NCI-H1930 (cell line): ENCODE results near the gene PAPOLB.

Source experiments
- DNase-seq, 2 experiments: peaks; one replicate each; lab custom pipeline; 2025; lab: John Stamatoyannopoulos, UW

PAPOLB gene

DNA sequence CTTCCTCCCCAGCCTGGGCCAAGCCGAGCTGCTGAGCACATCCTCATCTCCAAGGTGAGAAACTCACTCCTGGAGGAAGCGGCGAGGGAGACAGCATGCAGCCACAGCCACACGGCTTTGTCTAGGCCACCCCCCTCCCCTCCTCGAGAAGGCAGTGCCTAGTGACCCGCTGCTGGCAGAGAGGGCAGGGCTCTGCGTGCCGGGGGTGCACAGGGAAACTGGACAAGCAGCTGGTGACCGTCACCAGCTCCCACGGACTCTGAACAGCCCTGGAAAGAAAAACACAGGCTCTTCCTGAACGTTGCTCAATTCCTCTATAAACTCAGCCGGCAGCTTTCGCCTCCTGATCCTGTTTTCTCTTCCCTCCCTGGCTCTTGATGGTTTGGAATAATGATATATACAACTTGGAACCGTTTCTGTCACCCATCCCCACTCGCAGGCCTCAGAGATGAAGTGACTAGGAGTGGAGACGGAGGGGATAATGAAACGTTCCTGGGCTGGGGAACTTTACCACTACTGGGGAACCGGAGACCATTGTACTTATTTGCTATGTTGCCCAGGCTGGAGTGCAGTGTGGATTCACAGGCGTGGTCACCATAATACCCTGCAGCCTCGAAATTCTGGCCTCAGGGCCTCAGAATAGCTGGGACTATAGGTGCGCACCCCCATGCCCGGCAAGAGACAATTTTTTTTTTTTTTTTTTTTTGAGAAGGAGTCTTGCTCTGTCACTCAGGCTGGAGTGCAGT lies 19.3 kb downstream of the PAPOLB start:
- no peak for DNase-seq

DNA sequence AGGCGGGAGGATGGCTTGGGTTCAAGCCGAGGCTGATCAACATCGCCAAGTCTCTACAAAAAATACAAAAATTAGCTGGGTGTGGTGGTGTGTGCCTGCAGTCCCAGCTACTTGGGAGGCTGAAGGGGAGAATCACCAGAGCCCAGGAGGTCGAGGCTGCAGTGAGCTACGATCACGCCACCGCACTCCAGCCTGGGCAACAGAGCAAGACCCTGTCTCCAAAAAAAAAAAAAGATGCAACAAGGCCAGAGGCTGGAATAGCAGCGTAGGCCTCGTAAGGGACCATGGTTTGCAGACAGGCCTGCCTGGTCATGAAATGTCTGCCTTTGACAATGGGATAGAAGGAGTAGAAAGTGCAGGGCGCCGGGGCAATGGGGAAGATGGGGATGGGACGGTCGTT lies 20.0 kb downstream of the PAPOLB start:
- no peak for DNase-seq

DNA sequence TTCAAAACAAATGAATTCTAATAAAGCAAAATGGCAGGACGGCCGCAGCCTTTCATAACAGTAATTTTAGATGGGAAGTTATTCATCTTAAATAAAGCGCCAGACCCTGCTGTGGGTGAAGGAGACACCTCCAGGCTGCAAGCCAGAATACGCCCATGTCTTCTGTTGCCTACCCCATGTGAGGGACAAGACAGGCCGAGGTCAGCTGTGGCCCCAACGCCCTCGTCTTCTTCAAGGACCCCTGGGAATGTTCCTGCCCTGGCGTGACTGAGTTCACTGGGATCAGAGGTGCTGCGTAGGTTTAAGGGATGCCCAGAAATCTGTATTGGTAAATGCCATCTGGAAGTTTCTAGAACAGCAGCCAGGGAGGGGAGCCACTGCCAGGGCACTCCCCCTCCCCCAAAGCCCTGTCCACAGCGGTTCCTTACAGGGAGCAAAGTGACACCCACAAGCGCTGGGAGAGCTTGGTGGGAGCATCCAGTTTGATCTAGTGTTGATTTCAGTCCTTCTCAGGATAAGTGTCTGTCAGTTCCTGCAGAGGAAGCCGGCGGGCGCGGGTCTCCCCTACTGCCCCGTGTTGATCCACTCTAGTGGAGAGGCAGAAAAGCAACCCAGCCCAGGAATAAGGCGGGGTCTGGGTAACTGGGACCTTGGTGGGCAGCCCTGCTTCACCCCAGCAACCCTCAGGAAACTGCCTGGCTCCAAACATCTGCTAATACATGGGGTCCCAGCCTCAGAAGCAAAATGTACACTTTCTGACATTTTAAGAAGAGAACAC lies 20.6 kb downstream of the PAPOLB start:
- DNase-seq = no peak

DNA sequence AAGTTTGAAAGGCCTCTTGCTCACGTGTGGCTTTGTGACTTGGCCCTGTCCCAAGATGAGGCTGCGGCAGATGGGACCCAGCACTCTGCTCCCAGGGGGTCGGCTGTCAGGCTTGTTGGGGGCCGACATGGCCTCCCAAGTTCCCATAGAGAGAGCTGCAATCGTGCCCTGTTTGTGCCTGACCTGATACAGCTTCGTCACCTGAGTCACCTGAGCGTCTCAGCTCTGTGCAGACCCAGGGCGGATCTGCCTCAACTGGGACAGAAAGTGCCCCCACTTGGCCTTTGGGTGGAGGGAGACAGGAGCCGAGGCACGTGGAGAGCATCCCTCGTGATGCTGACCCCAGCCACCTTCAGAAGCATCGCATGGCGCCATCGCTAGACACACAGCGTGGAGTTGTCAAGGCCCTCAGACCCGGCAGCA lies 21.7 kb downstream of the PAPOLB start:
- DNase-seq = no peak

DNA sequence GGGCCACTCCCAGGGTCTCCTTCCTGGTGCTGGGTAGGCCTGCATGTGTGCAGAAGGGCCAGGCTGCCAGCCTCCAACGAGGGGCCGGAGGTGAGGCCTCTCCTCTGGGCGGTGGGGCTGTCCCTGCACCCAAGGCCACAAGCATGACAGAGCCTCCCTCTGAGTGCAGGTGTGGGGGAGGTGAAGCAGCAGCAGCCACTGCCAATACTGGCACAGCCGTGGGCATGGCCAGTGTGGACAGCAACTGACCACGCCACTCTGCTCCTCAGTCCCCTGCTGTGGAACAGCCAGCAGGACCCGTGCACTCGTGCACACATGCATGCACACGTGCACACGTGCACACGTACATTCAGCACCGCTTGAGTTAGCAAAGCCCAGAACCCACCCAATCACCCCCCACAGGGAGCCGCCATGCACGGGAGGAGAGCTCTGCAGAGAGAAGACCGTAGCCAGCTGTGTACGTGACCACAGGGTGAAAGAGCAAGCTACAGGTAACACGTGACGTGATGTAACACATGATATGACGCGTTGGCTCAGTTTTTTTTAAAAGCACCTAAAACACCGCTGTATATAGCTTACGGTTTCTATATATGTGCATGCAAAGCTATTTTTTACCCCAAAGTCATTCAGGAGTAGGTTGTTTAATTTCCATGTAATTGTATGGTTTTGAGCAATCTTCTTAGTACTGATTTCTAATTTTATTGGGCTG lies 23.1 kb downstream of the PAPOLB start:
- no peak for DNase-seq

DNA sequence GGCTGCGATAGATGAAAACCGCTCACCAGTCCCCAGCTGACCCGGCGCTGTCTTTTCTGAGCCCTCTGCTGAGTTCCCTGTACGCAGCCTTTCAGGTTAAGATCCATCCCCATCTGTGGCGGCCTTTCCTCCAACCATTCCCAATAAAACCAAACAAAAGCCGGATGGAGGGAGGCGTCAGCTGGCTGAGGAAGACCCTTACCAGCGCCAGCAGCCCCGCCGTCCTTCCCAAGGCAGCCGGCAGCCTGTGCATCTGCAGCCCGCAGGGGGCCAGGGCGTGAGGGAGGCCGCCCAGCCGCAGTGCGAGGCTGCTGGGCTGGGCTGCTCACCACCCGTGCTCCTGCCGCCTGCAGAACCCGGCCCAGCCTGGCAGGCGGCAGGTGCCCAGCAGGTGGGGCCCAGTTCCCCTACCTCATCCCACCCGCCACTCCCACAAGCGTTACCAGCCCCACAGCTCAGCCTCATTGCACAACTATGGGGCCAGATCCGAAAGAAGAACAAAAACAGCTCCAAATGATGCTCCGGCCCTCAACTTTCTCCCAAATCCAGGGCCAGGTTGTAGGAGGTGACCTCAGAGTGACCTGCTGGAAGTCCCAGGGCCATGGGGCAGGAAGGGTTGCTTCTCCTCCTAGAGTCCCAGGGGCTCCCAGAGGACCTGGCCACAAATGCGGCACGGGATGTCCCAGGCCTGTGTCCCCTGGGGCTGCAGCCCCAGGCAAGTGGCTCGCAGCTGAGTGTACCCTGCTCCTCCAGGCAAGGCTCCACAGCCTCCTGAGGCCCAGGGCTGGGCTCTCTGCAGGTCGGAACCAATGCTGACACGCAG lies 23.8 kb downstream of the PAPOLB start:
- DNase-seq = no peak

DNA sequence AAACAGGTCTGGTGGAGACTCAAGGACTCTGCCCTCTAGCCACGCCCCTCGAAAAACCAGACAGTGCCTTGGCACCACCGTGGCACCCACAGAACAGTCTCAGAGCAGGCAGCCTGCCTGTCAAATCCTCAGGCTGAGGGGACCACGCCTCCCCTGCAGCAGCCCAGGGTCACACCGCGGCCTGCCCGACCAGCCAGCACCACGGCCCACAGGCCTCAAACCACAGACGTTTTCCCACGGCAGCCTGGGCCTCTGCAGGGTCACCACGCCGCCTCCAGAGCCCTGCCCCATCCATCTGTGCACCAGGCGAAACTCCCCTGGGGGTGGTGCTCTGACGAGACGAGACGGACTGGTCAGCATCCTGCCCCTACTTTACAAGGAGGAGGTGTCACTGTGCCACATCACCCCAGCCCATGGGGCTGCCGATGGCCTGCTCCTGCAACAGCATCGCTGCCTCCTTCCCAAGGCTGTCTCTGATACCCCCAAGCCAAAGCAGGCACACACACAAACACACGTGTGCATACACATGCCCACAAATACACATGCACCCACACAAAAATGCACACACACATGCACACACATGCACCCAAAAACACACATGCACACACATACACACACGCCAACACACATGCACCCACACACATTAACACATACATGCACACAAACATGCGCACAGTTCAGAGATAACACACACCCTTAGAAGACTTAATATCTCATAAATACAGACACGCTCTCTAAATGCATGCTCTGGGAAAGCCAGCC lies 24.6 kb downstream of the PAPOLB start:
- DNase-seq = no peak

DNA sequence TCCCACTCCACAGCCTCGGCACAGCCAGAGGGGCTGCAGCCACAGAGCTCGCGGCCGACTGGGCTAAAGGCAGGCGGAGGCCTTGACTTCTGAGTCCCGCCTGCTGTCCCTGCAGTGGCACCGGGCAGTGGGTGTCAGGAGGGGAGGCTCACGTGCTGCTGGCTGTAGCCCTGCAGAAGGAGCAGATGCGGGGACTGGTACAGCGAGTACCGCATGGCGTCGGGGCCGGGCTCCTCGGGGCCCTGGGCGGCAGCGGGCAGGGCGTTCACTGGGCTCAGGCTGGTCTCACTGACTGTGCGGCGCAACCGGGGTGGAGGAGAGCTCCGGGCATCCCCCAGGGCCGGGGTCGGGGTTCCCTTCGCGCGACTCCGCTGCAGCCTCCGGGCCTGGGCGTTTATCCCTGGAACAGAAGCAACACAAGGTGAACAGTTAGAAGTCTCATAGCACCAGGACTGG lies 25.6 kb downstream of the PAPOLB start:
- no peak for DNase-seq

DNA sequence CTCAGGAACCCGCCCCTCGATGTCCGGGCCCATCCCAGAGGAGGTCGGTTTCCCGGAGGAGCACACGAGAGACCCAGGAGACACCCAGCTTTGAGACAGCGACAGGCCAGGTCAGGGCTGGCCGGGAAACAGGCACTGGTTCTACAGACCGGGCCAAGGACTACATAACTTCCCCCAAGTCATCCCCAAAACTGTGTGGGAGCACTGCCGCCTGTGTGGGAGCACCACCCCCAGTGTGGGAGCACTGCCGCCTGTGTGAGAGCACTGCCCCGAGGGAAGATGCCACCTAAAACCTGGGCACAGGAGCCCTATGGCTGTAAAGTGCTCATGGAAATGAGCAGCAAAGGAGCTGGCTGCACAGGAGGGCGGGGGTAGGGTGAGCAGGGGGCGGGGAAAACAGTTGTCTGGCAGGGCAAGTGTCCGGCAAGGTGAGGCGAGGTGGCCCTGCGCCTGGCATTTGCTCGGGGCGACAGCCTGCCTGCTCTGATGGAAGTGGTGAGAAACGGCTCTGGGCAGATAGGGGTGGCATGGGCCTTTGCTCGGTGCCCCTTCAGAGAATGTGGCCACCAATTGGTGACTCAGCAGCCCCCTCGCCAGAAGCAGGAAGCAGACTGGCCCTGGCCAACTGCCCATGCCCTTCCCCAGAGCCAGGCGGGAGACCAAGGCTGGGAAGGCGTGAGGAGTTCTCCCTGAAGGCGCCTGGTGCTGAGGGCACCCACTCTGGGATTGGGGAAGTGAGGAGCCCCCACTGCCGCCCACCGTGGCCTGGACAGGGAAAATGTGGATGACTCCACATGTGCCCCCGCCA lies 26.2 kb downstream of the PAPOLB start:
- DNase-seq = no peak

DNA sequence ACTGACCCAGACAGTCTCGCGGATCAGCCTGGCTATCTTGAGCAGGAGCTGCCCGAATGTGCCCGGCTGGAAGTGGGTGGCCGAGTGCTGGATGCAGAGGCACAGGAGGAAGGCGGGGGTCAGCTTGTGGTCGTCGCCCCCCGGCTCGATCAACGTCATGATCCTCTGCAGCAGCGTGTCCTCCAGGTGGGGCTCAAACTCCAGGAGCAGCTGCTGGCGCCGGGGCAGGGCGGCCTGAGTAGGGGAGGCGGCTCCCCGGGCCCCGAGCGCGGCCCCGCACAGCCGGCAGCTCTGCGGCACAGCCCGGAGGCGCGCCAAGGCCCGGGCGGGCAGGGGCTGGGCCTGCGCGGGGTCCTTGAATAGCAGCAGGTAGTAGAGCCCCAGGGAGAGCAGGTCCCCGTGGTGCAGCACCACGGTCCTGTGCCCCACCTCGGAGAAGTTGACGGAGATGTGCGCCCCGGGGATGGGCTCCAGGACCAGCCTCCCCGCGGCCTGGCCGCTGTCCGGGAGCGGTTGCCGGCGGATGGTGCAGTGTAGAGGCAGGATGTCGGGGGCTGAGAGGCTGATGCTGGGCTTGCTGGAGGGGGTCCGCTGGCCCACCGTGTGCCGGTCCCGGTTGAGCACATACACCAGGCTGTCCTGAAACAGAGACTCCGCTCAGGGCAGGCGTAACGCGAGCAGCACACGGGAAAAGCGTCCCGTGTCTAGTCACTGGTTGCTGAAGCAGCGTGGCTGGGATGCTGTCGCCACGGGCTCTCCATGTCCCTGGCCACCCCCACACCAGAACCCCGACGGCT lies 27.0 kb downstream of the PAPOLB start:
- DNase-seq = no peak

DNA sequence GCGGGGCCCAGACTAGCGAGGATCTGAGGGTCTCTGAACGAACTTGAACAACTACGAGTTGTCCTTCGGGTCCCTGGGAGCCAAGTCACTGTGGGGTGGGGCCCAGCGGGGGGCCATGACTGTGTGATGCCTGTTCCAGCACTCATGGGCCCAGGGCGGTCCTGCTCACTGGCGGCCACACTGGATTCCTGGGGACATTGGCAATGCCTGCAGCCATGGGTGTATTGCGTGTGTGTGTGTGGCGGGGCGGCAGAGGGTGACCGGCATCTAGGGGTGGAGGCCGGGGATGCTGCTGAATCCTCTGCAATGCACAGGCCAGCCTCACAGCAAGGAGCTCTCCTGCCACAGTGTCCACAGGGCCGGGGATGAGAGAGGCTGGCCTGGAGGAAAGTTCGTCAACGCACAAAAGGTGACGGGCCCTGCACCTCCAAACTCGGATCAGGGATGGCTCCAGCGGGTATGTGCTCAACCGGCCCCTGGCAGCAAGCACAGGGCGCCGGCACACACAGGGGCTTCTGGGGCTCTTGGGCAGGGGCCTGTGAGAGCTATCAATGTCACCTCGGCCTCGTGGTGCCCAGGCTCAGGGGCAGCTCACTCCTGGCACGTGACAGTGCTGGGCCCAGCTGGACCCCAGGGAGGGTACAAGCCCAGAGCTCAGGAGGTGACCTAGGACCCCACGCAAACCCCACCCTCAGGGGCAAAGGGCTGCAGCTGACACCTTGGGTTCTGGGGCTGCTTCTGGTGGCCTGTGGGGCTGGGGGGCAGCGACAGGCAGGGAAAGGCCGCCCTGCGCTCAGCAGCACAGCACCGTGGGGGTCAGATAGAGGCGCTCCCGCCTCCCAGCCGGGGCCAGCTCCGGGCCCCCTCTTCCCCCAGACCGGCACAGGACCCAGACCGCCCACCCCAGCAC lies 27.9 kb downstream of the PAPOLB start:
- DNase-seq = no peak

DNA sequence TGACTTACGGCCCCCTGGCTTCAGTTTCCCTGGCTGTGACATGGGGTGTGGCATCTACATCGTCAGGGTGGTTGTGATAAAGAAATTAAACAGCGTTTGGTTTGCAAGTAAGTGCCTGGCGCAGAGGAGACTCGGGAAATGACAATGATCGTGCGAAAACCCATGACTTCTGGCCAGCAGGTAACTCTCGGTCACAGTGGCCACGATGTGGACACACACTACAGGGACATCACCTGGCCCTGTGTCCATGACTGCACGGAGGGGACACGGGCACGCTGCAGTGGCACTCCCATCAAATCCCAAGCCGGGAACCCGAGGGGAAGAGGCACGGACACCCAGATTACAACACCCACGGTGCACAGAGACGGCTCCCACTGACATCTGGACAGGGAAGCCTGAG lies 28.7 kb downstream of the PAPOLB start:
- no peak for DNase-seq

DNA sequence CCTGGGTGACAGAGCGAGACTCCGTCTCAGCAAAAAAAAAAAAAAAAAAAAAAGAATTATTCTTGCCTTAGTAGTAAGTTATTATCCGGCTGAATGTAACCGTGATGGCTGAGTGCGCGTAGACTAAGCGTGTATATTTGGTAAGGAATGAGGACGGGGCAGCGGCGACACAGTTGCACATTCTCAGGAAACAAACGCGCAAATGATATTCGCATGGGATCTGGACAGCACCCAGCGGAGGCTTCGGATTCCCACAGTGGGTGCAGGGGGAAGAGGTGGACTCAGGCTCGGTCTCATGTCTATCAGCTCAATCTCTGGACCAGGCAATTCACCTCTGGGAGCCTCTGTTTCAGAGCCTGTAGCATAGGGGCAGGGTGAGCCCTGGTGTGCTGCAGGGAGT lies 29.1 kb downstream of the PAPOLB start:
- DNase-seq = no peak

DNA sequence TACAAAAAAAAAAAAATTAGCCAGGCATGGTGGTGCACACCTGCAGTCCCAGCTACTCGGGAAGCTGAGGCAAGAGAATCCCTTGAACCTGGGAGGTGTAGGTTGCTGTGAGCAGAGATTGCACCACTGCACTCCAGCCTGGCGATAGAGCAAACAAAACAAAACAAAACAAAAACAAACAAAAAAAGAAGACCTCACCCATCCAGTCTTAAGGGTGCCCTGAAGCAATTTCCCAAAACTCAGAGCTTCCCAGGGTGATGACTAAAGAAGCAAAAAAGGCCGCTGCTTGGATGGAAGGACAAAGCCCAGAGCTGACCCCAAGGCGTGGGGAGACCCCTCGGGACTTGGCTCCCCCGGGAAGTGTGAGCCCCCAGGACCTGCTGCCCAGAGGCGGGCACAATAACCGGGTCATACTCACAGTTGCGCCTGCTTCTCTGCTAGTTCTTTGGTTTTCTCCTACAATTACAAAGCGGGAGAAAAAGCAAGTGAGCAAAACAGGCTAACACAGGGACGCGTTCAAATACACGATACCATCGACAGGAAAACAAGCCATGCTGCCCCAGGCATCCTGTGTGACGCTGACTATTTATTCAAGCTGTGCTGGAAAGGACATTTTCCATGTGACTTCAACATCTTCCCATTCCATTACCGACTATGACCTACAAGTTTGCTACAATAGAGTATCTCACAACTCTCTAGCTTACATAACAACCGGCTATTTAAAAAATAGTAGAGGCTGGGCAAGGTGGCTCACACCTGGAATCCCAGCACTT lies 29.9 kb downstream of the PAPOLB start:
- no peak for DNase-seq

DNA sequence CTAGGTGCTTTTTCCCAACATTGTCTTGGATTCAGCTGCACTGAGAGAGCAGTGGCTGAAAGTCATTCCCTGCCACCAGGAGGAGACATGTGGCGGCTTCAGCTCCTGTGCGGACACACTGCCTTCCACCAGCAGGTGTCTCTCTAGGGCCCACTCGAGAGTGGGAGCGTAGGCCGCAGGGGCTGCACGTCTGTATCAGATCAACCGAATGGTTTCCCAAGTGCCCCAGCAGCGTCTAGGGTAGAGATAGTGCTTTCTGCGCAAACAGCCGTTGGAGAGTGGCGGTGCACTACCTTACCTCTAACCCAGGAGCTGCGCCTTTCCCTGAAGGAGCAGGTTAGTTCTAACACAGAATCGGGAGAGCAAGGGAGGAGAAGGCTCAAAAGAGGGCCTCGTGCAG lies 31.7 kb downstream of the PAPOLB start:
- DNase-seq = peak in 1 of 2 experiments; percentile 7

DNA sequence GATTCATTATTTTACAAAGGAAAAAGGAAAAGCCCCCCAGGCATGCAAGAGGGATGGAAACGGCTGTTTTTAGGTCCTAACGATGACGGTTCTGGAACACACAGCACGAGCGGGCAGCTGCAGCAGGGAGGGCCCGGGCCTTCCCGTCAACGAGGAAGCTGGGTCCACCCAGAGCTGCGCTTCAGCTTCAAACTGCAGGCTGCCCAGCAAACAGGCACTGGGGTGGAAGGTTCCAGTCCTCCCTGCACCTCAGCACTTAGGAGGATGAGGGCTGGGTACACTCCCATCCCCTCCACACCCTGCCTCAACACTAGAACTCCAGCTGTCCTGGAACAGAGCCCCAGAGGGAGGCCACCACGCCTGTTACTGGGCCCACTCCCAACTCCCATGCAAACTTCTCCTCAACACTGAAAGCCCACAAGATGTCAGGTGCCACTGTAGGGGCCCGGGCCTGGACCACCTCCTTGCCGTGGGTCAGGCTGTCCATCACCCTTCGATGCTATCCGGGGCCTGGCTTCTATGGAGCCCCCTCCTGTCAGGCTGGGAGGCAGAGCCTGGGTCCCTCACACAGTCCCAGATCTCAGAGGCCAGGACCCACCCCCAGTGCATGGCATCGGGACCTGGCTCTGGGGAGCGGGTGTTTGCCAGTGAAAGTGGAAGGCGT lies 33.0 kb downstream of the PAPOLB start:
- DNase-seq = no peak

DNA sequence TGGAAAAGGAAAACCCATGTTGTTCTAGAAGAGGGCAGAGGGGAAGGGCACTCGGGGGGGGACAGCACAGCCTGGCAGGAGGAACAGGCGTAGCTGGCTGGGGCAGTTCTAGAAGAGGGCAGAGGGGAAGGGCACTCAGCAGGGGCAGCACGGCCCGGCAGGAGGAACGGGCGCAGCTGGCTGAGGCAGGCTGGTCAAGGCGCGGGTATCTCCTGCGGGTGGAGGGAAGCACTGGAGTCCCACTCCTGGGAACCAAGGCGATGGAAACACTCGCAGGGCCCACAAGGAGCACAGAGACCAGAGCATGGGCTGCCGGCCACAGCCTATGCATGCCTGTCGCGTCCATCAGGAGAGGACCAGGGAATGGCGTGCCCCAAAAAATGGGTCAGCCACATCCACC lies 36.7 kb downstream of the PAPOLB start:
- no peak for DNase-seq
